HepG2 (cell line): ENCODE data around the gene NCF2. TPM values are rescaled to one million over a fixed set of nuclear protein-coding genes. Genes with fewer than 3 reads are reported as not detected.

Source experiments
- ATAC-seq: fragments of 200-7000 bp; cut with Tn5 transposase; 3 replicates; pipeline ENCODE4 v1.9.1; 2020; ENCODE audit warnings: mild to moderate bottlenecking, moderate library complexity
- BruUV-seq: library from RNA; stranded (reverse); fragments of 400-500 nt; replicated peaks from 2 replicates; lab custom pipeline; 2021; lab: Mats Ljungman, UMichigan
- CTCF ChIA-PET: fragments of 300-600 bp; formaldehyde crosslinking; extraction: SDS; loops from one replicate; lab custom pipeline; 2021; ENCODE audit warnings: low total read pairs, inconsistent platforms, low intra/inter-chr PET ratio; lab: Yijun Ruan, JAX
- POLR2A ChIA-PET: fragments of 350-600 bp; sonication (Branson Sonifier 250); formaldehyde crosslinking; loops from one replicate; lab custom pipeline; 2020; ENCODE audit warnings: antibody characterized with exemption, inconsistent platforms; lab: Yijun Ruan, JAX
- DNase-seq: peaks from one replicate; pipeline ENCODE4 v3.0.0-alpha.2; 2015; ENCODE audit warnings: low spot score
- FAIRE-seq: peaks from 3 replicates; lab custom pipeline; 2011; peaks lifted over from hg19 to GRCh38; lab: Jason Lieb, UNC
- H2AFZ ChIP-seq: one replicate; pipeline ENCODE4 v1.6.1; 2011; ENCODE audit warnings: low read length, inconsistent platforms
- H3K27ac ChIP-seq: fragments of 300-600 bp; 3 replicates; pipeline ENCODE4 v1.8.0; 2011; ENCODE audit warnings: mixed run types, mild to moderate bottlenecking, mixed read lengths, low read length, inconsistent platforms; ENCODE audit not compliant: insufficient read depth; ENCODE audit errors: extremely low read length
- H3K27me3 ChIP-seq, 2 experiments: fragments of 200-600 bp in 1 of 2; 2 replicates in 1 of 2; 3 replicates in 1 of 2; pipeline versions ENCODE4 v1.6.0 to v1.8.0; 2011; ENCODE audit warnings: low read length in 2 of 2, mild to moderate bottlenecking in 2 of 2, moderate library complexity in 2 of 2, inconsistent platforms in 1 of 2; ENCODE audit not compliant: insufficient read depth in 2 of 2, control insufficient read depth in 1 of 2
- H3K36me3 ChIP-seq, 2 experiments: fragments of 200-600 bp in 1 of 2; replicated peaks in 1 of 2; 2 replicates in 1 of 2; 3 replicates in 1 of 2; pipeline versions ENCODE4 v1.5.1 to v1.8.0; 2011; ENCODE audit warnings: low read length in 2 of 2, inconsistent platforms in 1 of 2; ENCODE audit not compliant: insufficient read depth in 2 of 2, control insufficient read depth in 1 of 2
- H3K4me1 ChIP-seq: 2 replicates; pipeline ENCODE4 v1.5.1; 2012; ENCODE audit warnings: low read length, inconsistent platforms; ENCODE audit not compliant: insufficient read depth
- H3K4me2 ChIP-seq: 2 replicates; pipeline ENCODE4 v1.6.0; 2011; ENCODE audit warnings: low read depth, low read length, inconsistent platforms
- H3K4me3 ChIP-seq, 3 experiments: fragments of 200-600 bp in 1 of 3; sonication (generic), shearing (Covaris generic) in 1 of 3; replicated peaks in 1 of 3; 2 replicates each; pipeline ENCODE4 v1.5.1; 2011 to 2016; ENCODE audit warnings: low read length in 3 of 3, inconsistent platforms in 2 of 3, low read depth in 2 of 3, mild to moderate bottlenecking in 2 of 3, control low read depth in 1 of 3, mixed read lengths in 1 of 3; ENCODE audit not compliant: insufficient read depth in 1 of 3
- H3K79me2 ChIP-seq: one replicate; pipeline ENCODE4 v1.6.1; 2011; ENCODE audit warnings: low read length, inconsistent platforms; ENCODE audit not compliant: insufficient read depth
- H3K9ac ChIP-seq: 2 replicates; pipeline ENCODE4 v1.6.0; 2011; ENCODE audit warnings: mild to moderate bottlenecking, low read depth, low read length, inconsistent platforms; ENCODE audit not compliant: insufficient read depth
- H3K9me3 ChIP-seq: 2 replicates; pipeline ENCODE4 v1.5.1; 2012; ENCODE audit warnings: mild to moderate bottlenecking, low read length
- H4K20me1 ChIP-seq: 2 replicates; pipeline ENCODE4 v1.6.0; 2011; ENCODE audit warnings: inconsistent platforms, mild to moderate bottlenecking, low read length, moderate library complexity; ENCODE audit not compliant: insufficient read depth
- CENPT ChIP-seq: sonication (generic); formaldehyde crosslinking; IDR thresholded peaks from 2 replicates; pipeline ENCODE4 v1.8.0; 2022; ENCODE audit warnings: low read depth, mild to moderate bottlenecking, moderate library complexity, missing genetic modification reagents
- FOXA3 ChIP-seq: IDR thresholded peaks from 2 replicates; pipeline ENCODE4 v1.6.1; 2016; ENCODE audit warnings: missing genetic modification reagents, missing compliant biosample characterization
- FOXJ3 ChIP-seq: sonication (generic); formaldehyde crosslinking; IDR thresholded peaks from 2 replicates; pipeline ENCODE4 v1.4.0; 2020; ENCODE audit warnings: missing genetic modification reagents, mild to moderate bottlenecking, borderline replicate concordance
- HOXD1 ChIP-seq: sonication (generic); formaldehyde crosslinking; IDR thresholded peaks from 2 replicates; pipeline ENCODE4 v1.5.0; 2020; ENCODE audit warnings: missing genetic modification reagents
- PRDM10 ChIP-seq: sonication (generic); formaldehyde crosslinking; IDR thresholded peaks from 2 replicates; pipeline ENCODE4 v1.4.0; 2020; ENCODE audit warnings: low read depth, missing genetic modification reagents
- RCOR2 ChIP-seq: IDR thresholded peaks from 2 replicates; pipeline ENCODE4 v1.6.1; 2016; ENCODE audit warnings: missing biosample characterization, missing genetic modification reagents
- RFXAP ChIP-seq: sonication (generic); formaldehyde crosslinking; IDR thresholded peaks from 2 replicates; pipeline ENCODE4 v1.4.0; 2020; ENCODE audit warnings: missing genetic modification reagents, borderline replicate concordance
- TCF12 ChIP-seq, 2 experiments: fragments of 450-650 bp in 1 of 2; sonication (generic) in 1 of 2; formaldehyde crosslinking in 1 of 2; IDR thresholded peaks; 2 replicates each; pipeline versions ENCODE4 v1.6.1 to v1.8.0; 2017 to 2022; ENCODE audit warnings: antibody characterized with exemption in 1 of 2, mild to moderate bottlenecking in 1 of 2, missing genetic modification reagents in 1 of 2, moderate library complexity in 1 of 2
- ZFP62 ChIP-seq: sonication (generic); formaldehyde crosslinking; IDR thresholded peaks from 2 replicates; pipeline ENCODE4 v1.4.0; 2020; ENCODE audit warnings: missing genetic modification reagents
- ZFX ChIP-seq: sonication (generic); formaldehyde crosslinking; IDR thresholded peaks from 2 replicates; pipeline ENCODE4 v1.4.0; 2020; ENCODE audit warnings: mild to moderate bottlenecking, low read depth, missing genetic modification reagents, moderate library complexity
- ZIK1 ChIP-seq: sonication (generic); formaldehyde crosslinking; IDR thresholded peaks from 2 replicates; pipeline ENCODE4 v1.5.0; 2020; ENCODE audit warnings: mild to moderate bottlenecking, low read depth, missing genetic modification reagents, borderline replicate concordance
- ZNF281 ChIP-seq: sonication (generic); formaldehyde crosslinking; IDR thresholded peaks from 2 replicates; pipeline ENCODE4 v1.4.0; 2020; ENCODE audit warnings: missing genetic modification reagents, borderline replicate concordance
- ZNF800 ChIP-seq: sonication (generic); formaldehyde crosslinking; IDR thresholded peaks from 2 replicates; pipeline ENCODE4 v1.4.0; 2020; ENCODE audit warnings: missing genetic modification reagents
- WGBS: methylation state at CpG from one replicate; pipeline ENCODE4 v1.1.6; 2017; ENCODE audit warnings: low lambda C conversion rate; 5-methylcytosine and 5-hydroxymethylcytosine counted together
- in situ Hi-C: cut with HindIII; loops from 2 replicates; pipeline ENCODE4 v1.10.0; 2017; ENCODE audit warnings: low pct_unique_long_range_greater_than_20kb; ENCODE audit not compliant: extremely low pct_ligation_motif_present
- intact Hi-C: fragments of 100-400 bp; cut with micrococcal nuclease; formaldehyde crosslinking; loops from one replicate; pipeline ENCODE4 v1.10.0; 2022; ENCODE audit not compliant: unreplicated experiment
- polyA plus RNA-seq, 8 experiments: library from polyadenylated mRNA; depleted of rRNA in 3 of 8; stranded (reverse) in 7 of 8; unstranded in 1 of 8; fragments of >200 nt; fragmentation: Illumina TruSeq in 4 of 8; extraction: Trizol in 4 of 8; gene quantifications; 2 replicates each; pipeline versions ENCODE4 v1.2.1 to v1.2.3, GENCODE V29; 2011 to 2016; ENCODE audit warnings: low read depth in 4 of 8, missing spikeins in 1 of 8, mixed read lengths in 1 of 8; ENCODE audit not compliant: insufficient read depth in 1 of 8
- total RNA-seq, 5 experiments: library from RNA; depleted of rRNA; stranded (reverse); fragments of >200 nt; fragmentation: Illumina TruSeq; extraction: Trizol; gene quantifications; 2 replicates each; pipeline ENCODE4 v1.2.3, GENCODE V29; 2016; ENCODE audit warnings: low read depth in 1 of 5

The NCF2 gene
- total and polyA plus RNA-seq, 2 of the 13 experiments (the other 11 are each of a cell fraction or from before 2014, with no cell fraction given), result 0.18 to 0.46 TPM

- TF ChIP-seq PRDM10, result no peak
- no peak for TF ChIP-seq FOXJ3 (CRISPR knock-in tag)
- TF ChIP-seq, all 625 proteins: peak for 0
Measured at GRCh38 chr1:183528577-183528976, 61.7 kb downstream of the NCF2 start (continued).

GRCh38 chr1:183522104-183522503 is 68.2 kb downstream of the NCF2 start:
- CTCF ChIA-PET, result no interaction called here
- no peaks in the 10 kb centered on the region for H3K79me2 ChIP-seq
- H3K9me3 ChIP-seq, result no peaks in the 10 kb centered on the region
- no peak for ATAC-seq
- no peak overlapping the region for H2AFZ ChIP-seq
- FAIRE-seq, result no peak
- no peaks in the 10 kb centered on the region for H3K27me3 ChIP-seq
- H4K20me1 ChIP-seq, result no peaks in the 10 kb centered on the region; the same call in 1 of the 2 replicates
- DNase-seq, result no peak
- 87% methylated on average over 1 of the region's 1 CpG for whole genome bisulfite sequencing
- H3K27ac ChIP-seq, result no peak overlapping the region
- H3K4me1 ChIP-seq, result no peaks in the 10 kb centered on the region
- intact Hi-C loops, result no loop called here
- no peak overlapping the region for H3K9ac ChIP-seq
- BruUV-seq, result no TSS peak
- H3K4me2 ChIP-seq, result no peak overlapping the region
- POLR2A ChIA-PET, result no interaction called here
- no peak overlapping the region for H3K4me3 ChIP-seq
- in situ Hi-C loops, result no loop called here
- H3K36me3 ChIP-seq, result peaks cover 7 to 48% of the 10 kb centered on the region in 2 experiments
- TF ChIP-seq TCF12 (IDR thresholded peaks at IDR 0.05) (no peak), TCF12 (CRISPR knock-in tag; IDR thresholded peaks at IDR 0.05) (no peak), ZNF800 (no peak), CENPT (no peak), ZIK1 (CRISPR knock-in tag) (no peak), HOXD1 (CRISPR knock-in tag) (no peak), FOXA3 (no peak), RCOR2 (CRISPR knock-in tag) (no peak), ZNF281 (CRISPR knock-in tag) (no peak), ZFX (CRISPR knock-in tag) (no peak), ZFP62 (CRISPR knock-in tag) (no peak), RFXAP (CRISPR knock-in tag) (no peak)
